Stimulated activated naive CD8-positive, alpha-beta T cell treated with anti-CD3 and anti-CD28 coated beads, Interleukin-15, Interleukin-2, amounts not matched to agents 100 U/mL and 50 U/mL, for 24 hours (primary cell): Measurements from ENCODE around the gene COA8.

Source experiments
- ATAC-seq: fragments of 150-1000 bp; cut with Tn5 transposase; one replicate; pipeline ENCODE4 v1.10.0; 2021
- DNase-seq: peaks from one replicate; pipeline ENCODE4 v3.0.0; 2021

The COA8 gene

DNA sequence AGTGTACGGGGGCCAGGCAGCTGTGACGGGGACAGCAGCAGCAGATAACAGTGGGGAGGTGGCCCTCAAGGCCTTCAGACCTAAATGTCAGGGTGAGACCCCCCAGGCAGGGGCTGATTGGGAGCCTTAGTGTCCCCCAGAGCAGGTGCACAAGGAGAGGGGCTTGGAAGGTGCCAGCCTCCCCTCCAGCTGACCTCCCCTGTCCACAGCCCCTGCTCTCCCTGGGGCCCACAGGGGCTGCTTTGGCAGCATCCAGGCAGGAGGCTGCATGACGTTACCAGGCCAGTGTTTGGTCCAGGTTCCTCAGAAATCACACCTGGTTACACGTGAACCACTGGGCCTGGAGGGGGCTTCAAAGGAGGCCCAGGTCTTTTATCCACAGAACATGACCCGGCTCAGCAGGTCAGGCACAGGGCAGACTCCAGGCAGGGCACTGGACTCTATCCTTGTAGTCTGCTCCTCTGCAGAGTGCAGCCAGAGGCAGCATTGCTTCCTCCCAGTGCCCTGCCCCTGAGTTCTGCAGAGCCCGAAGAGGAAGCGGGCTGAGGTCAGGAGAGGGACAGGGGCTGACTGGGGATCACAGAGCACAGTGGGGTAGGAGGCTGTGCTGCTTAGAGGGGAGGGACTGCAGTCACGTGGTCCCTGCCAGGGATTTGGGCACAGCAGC is 36.4 kb upstream of the COA8 start:
- no peak for DNase-seq

DNA sequence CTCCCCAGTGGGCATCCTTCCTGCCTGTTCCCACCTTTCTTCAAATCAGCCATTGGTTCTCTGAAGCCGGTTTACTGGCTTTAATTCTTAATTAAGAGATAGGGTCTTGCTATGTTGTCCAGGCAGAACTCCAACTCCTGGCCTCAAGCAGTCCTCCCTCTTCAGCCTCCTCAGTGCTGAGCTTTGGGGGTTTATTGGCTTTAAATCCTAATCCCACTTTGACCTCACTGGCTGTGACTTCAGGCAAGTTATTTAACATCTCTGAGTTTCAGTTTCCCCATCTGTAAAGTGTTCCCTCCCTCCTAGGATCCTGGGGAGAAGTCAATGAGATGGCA is 35.9 kb upstream of the COA8 start:
- DNase-seq (no peak), ATAC-seq (no peak)

More for the DNA sequence above, 36.4 kb upstream of the COA8 start:
- ATAC-seq = no peak

DNA sequence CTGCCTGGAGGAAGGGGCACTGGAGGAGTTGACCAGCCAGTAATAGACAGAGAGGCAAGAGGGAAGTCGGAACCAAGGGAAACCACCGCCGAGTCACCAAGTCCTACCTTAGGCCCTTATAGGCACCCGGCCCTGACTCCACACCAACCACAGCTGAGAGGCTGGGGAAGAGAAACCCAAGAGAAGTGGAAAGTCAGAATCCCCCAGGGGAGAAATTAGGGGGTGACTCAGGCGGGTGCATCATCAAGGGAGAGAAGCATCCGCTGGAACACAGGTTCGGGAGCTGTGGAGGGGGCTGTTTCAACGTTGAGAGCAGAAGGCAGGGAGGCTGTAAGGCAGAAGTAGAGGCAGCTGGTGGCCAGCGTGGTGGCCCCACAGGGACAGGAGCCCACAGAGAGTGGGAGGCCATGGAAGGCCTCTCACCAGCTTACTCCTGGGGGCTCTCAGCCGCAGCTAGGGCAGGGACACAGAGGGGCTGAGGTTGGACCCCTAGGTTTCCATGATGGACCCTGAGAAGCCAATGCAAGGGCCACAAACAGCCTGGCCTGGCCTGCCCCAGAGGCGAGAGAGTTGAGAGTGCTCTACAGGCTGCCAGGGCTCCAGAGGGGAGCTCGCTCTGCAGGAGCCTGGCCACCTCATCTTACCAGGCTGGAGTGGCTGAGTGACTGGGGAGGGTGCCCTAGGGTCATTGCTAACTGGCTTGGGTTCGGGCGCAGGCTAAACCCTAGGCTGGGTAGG is 35.2 kb upstream of the COA8 start:
- peak; percentile 73 for DNase-seq
- peak; percentile 80 for ATAC-seq

DNA sequence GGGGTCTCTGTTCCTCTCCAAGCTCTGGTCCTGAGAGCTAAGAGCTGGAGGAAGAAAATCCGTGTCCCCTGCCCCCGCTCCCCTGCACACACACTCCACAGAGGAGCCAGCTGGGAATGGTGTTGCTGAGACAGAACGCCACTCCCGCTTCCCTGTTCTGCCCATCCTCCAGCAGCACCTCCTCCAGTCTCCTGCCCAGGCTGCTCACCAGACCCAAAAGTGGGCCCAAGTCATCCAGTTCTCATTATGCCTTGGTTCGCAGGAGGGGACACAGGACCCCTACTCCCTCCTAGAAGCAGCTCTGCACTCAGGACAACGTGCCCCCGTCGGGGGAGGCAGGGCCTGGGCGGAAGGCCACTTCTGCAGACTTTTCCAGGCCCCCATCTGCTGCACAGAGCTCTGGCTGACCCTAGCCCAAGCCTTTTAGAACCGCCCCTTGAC is 34.6 kb upstream of the COA8 start:
- ATAC-seq = no peak
- DNase-seq = no peak

DNA sequence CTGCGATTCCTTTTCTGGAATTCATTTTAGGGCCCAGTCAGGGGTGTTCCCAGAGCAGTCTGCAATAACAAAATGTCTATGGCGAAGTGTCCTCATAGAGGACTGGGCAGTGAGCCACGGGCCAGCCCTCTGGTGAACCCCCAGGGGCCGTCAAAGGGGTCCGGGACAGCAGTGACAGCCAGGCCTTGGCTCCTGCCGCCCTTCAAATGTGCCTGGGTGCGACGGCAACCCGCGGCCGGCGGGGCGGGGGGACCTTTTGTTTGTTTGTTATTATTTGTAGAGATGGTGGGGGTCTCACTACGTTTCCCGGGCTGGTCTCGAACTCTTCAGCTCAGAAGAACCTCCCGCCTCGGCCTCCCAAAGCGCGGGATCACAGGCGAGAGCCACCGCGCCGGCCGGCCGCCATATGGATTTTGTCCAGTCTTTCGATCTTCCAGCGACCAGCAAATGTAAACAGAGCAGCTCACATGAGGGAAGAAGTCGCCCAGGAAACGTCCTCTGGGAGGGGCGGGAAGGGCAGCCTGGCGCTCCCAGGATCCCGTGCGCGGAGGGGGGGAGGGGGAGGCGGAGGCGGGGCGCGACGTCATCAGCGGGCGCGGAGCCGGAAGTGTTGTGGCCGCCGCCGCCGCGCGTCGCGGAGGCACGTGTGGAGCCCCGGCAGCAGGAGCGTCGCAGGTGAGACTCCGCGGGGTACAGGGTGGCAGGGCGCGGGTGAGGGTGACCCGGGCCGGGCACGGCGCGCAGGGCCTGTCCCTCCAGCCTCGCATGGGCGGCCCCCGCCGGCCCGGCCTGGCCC is 34.0 kb upstream of the COA8 start, which contains the start of gene TRMT61A:
Gene TRMT61A, plus strand, starts transcription at position 610 of the 796 bp plus-strand sequence. CDS start 783 bp downstream, outside the sequence.
- ATAC-seq (peak; percentile 44), DNase-seq (peak; percentile 85)

DNA sequence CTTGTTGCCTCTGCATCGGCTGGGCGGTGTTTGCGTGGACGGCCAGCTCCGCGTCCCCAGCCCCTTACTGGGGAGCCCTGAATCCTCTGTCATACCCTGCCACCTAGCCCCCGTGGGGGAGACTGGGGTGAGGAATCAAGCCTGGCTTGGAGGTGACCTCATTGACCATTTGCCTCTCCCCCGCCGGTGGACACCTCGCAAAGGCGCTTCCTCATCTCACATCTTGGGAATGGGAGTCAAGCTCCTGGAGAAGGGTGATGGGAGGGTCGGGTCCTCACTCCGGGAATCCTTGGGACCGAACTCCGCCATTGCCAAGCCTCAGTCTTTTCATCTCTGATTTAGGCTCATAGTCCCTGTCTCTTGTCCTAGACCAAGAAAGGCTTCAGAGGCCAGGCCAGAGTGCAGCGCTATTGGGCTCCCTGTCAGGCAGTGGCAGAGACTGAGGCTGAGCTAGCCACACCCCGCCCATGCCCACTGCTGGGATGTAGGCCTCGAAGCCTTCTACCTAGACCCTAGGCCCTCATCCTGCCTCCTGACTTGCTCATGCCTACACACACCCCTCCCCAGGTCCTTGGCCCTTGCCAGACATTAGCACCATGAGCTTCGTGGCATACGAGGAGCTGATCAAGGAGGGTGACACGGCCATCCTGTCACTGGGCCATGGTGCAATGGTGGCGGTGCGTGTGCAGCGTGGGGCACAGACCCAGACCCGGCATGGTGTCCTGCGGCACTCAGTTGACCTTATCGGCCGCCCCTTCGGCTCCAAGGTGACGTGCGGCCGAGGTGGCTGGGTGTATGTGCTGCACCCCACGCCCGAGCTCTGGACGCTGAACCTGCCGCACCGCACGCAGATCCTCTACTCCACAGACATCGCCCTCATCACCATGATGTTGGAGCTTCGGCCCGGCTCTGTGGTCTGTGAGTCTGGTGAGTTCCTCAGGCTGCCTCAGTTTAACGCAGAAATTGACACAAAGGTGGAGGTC is 33.1 kb upstream of the COA8 start:
- no peak for ATAC-seq

DNA sequence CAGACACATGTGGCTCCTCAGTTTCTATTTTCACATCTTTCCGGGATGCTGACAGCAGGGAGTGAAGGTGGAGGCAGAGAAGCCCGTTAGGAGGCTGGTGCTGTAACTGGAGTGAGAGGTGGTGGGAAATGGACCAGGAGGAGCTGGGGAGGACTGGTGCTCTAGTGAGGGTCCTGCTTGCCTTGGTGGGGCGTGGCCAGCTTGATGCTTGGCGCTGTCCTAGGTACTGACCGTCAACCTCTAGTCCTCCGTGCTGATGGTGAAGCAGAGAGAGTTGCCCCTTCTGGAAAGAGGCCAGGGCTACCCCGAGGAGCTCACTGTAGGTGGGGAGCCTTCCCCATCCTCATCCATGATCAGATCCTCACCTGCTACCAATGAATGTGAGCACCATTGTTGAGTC is 32.4 kb upstream of the COA8 start:
- DNase-seq = no peak

More for the DNA sequence above, 33.1 kb upstream of the COA8 start:
- DNase-seq = no peak

DNA sequence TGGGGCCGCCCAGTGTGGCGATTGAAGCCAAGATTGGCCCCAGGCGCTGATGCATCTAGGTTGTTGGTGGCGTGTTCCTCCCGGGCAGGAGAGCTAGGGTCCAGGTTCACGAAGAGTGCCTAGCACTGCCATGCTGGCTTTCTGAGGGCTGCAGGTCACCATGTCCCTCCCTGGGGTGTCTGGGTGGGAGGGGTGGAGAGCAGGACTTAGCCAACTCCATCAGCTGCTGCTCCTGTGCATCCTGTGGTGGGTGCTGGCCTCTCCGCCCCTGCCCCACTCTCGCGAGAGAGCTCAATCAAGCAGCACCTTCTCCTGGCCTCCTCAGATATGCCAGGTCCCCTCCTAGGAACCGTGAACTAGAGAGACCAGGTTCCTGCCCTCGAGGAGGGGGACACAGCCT is 31.9 kb upstream of the COA8 start:
- ATAC-seq (no peak), DNase-seq (no peak)

More for the DNA sequence above, 32.4 kb upstream of the COA8 start:
- ATAC-seq = no peak

DNA sequence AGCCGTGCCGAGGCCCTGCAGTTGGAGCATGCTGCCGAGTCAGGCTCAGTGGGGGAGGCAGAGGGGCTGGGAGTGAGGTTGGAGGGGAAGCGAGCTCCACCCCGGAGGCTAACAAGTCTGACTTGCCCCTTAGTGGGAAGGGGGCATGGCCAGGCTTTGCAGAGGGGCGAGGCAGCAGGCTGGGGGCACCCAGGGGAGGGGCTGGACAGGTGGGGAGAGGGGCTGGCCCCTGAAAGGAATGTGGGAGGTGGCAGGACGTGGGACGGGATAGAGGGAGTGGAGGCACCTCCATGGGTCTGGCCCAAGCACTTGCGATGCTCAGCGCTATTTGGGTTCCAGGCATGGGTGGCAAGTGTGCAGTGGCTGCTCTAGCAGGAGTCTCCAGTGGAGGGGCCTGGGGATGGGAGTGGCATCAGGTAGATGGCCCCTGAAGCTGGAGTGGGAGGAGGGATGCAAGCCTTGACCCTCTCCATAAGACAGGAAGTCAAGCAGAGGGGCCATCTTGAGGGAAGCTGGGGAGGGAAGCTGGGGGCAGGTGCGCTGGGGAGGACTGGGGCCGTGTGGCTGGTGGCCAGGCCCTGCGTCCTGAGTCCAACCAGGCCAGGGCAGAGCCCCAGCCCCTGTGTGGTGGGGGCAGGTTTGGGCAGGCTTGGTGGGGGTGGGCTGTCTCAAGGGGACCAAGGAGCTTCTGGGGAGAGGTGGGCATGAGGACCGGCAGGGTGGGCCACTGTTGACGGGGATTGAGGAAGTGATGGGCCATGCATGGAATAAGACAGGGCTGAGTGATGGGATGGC is 31.1 kb upstream of the COA8 start:
- no peak for ATAC-seq
- no peak for DNase-seq

DNA sequence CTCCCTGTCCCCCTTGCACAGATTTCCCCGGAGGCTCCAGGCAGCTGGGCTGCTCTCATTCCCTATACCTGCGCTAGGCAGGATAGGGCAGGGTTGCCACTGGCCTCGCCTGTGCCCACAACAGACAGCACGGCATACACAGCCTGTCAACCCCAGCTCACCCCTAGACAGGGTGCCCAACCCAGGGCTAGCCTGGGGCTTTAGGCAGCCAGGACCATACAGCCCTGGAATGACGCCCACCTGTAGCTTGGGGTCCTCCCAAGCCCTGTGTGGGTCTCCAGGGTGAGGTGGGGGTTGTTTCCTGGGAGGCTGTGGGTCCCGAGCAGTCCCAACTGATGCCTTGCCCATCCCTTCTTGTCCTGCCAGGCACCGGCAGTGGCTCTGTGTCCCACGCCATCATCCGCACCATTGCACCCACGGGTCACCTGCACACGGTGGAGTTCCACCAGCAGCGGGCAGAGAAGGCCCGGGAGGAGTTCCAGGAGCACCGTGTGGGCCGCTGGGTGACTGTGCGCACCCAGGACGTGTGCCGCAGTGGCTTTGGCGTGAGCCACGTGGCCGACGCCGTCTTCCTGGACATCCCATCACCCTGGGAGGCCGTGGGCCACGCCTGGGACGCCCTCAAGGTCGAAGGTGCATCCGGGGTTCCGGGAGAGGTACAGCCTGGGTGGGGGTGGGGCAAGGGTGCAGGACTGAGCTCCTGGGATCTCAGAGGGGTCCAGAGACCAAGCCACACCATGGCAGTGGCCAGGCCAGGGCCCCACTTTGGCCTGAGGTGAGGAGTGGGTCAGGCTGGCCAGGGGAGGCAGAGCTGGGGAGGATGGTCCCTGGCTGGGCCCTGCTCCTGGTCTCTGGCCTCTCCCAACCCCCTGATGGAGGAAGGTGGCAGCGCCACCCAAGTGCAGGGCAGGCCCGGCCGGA is 30.3 kb upstream of the COA8 start:
- no peak for ATAC-seq
- DNase-seq = no peak

DNA sequence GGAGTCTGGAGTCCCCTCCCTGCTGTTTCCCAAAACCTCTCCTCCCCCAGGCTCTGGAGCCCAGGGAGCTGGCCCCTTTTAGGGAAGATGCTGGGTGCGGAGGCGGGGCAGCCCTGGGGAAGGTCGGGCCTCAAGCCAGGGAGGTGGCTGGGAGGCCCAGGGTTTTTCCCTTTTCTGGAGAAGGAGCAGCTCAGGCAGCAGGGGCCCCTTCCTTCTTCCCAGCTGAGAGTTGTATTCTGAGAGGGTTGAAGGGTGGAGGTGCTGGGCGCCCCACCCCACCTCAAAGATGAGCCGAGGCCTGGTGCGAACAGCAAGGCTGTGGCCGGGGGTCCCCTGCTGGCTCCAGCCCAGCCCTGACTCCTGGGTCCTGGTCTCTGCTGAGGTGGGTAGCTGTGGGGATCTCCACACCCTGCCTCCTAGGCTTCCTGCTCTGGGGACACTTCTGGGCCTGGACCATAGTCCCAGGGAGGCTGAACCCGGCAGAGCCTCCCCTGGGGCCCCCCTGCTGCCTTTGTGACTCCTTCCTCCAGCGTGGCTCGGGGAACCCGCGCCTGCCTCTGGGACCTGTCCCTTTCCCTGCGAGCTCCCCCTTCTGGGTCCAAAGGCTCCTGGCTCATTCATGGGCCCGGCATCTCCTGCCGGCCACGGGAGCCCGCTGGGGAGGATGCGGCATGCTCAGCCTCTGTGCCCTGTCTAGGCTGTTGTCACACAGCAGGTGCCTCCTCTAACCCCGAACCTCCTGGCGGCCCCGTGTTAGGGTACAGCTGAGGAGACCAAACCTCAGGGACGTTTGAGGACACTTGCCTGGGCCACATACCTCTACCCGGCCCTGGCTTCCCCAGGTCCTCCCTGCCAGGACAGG is 29.4 kb upstream of the COA8 start:
- ATAC-seq (no peak), DNase-seq (no peak)

DNA sequence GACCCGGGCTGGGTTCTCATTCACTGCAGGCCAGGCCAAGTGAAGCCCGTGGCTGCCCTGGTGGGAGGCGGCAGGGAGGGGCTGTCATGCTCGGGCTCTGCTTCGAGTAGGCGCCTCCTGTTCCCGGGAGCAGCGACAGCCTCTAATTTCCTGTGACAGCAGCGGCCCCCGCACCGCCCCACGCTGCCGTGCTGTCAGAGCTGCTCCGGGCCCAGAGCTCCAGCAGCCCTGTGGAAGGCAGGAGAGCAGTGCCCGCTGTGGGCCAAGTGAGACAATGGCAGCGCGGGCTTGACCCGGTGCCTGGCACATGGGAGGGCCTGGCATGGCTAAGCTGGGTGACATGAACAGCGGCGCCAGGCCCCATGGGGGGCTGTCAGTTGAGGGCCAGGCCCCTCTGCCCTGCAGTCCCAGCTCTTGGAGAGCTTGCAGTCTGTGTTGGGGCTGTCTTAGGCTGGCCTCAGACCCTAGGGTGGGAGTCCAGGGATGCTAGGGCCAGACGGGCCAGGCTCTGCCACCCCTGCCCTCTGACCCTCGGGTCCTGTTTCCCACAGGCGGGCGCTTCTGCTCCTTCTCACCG is 28.7 kb upstream of the COA8 start:
- ATAC-seq (no peak), DNase-seq (no peak)

DNA sequence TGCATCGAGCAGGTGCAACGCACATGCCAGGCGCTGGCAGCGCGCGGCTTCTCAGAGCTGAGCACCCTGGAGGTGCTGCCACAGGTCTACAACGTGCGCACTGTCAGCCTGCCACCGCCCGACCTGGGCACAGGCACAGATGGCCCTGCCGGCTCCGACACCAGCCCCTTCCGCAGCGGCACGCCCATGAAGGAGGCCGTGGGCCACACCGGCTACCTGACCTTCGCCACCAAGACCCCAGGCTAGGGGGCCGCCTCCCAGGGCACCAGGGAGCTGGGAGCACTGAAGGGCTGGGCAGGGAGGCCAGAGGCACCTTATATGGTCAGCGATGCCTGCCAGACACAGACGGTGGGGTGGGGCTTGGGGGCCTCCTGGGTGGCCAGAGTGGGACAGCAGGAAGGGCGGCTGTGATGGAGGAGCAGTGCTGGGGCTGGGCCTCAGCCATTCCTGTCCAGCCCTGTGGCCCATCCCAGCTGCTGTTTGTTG is 28.1 kb upstream of the COA8 start:
- ATAC-seq (no peak), DNase-seq (no peak)

DNA sequence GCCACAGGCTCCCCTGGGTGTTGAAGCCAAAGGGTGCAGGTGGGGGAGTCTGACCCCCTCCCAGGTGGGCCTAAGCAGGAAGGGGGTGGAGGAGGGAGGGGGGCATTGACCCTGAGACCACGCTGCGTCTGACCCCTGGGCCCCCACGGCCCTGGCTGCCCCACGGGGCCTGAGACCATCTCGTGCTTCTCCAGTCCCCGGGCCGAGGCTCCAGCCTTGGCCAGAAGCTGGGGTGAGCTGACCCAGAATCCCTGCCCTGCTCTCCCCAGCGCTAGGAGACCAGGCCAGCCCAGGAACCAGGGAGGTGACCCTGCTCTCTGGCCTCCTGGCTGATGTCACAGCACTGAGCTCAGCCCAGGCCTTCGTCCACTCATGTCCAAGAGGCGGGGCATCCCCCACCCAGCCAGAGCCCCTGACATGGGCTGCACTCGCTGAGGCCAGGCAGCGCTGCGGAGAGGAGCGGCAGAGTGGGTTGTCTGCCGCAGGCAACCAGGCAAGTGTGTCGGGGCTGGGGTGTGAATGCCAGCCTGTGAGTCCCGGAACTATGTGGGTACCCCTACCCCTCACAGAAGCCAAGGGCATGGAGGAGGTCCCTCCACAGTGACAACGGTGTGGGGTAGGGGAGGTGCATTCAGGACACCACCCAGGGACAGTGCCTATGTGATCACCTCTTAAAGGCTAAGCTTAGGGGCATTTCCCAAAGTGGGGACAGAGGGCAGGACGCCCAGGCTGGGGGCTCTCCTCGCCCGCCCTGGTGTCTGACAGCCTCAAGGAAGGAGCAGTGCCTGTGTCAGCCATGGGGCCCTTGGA is 27.5 kb upstream of the COA8 start:
- DNase-seq (no peak), ATAC-seq (no peak)

DNA sequence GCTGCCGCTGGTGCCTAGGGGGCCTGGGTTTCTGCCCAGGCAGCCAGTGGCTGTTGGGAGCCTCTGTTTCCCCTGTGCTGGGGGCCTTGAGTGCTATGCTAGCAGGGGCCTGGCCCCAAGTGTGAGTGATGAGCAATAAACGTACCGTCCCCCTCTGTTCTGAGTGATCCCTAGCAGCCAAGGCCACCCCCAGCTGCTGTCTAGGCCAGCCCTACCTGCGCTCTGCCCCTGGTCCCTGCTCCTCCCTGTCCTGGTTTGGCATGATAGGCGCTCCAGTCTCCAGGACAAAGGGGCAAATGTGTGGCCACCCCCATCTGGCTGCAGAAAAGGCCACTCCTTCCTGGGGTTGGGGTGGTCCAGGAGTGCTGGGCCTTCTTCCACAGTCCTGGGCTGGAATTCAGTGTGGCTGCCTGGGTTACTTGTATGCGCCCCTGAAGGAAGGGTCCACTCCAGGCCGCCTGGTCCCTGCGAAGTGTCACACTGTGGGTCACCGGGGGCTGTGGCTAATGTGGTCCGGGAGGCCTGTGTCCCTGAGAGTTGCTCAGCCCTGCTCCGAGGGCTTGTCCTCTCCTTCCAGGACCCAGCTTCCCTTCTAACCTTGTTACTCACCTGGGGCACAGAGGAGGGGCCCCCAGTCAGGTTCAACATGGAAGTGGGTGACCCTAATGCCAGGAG is 26.7 kb upstream of the COA8 start:
- DNase-seq (no peak), ATAC-seq (no peak)

DNA sequence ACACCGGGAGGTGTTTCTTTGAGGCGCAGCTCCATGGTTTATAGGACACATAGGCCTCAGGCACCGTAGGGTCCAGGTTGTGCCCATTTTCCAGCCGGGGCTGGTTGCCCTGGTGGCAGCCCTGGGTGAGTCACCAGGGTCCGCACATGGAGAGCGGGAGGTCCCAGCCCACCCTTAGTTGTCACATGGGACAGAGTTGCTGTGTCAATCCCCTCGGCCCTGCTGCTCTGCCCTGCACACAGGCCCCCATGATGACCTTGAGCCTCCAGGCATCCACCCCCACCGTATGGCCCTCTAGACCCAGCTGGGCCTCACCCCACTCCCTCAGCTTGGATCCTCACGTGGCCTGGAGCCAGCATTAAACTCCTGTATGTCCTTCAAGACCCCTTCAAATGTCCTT is 26.1 kb upstream of the COA8 start:
- ATAC-seq (no peak), DNase-seq (no peak)
